Activated T-cell treated with anti-CD3 and anti-CD28 coated beads for 1 hour (primary cell): ENCODE data around the gene ZNF800.
"Not testable (repeated sequence)": the region's sequence is repeated elsewhere in the genome, so short reads cannot be mapped to it uniquely, and the experiment has no call there.

Experiments used
- DNase-seq: peaks from one replicate; pipeline ENCODE4 v3.0.0-alpha.2; 2020; ENCODE audit warnings: low read depth

Gene ZNF800, protein sequence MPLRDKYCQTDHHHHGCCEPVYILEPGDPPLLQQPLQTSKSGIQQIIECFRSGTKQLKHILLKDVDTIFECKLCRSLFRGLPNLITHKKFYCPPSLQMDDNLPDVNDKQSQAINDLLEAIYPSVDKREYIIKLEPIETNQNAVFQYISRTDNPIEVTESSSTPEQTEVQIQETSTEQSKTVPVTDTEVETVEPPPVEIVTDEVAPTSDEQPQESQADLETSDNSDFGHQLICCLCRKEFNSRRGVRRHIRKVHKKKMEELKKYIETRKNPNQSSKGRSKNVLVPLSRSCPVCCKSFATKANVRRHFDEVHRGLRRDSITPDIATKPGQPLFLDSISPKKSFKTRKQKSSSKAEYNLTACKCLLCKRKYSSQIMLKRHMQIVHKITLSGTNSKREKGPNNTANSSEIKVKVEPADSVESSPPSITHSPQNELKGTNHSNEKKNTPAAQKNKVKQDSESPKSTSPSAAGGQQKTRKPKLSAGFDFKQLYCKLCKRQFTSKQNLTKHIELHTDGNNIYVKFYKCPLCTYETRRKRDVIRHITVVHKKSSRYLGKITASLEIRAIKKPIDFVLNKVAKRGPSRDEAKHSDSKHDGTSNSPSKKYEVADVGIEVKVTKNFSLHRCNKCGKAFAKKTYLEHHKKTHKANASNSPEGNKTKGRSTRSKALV

DNA sequence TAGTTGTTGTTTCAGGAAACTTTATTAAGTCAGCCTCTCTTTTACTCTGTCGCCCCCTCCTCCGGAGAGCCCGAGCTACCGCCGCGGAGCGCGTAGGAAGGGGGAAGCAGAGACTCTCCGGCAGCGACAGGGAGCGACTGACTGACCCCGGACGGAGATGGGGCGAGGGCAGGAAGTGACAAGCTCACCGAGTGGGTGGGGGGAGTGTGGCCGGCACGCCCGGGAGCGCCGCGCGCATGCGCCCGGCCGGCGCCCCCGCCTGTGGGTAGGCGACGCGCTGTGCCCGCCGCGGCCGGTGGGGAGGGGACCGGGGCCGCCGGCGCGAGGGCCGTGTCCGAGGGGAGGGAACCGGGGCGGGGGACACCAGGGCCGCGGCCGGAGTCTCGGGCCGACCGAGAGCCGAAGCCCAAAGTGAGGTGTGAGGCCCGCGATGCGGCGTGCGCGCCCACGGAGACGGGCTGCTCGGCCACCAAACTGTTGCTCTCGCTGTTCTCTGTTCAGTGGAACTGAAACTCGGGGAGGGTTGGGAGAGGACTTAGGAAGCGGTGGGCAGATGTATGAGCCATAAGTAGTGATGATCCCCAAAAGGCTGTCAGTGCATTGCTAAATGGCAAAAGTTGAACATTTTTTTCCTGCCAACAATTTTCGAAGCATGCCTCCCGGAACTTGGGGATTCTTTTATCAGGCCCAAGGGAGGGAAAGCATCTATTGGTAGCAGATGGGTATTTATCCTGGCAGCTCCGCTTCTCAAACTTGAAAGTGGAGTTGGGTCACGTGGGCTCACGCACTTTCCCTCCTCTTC, at the start of gene ZNF800:
Gene ZNF800 (minus strand): TSS at position 143 of the 802 bp plus-strand sequence. CDS start 1,151 bp downstream, outside the sequence.
- DNase-seq: peak; percentile 77

DNA sequence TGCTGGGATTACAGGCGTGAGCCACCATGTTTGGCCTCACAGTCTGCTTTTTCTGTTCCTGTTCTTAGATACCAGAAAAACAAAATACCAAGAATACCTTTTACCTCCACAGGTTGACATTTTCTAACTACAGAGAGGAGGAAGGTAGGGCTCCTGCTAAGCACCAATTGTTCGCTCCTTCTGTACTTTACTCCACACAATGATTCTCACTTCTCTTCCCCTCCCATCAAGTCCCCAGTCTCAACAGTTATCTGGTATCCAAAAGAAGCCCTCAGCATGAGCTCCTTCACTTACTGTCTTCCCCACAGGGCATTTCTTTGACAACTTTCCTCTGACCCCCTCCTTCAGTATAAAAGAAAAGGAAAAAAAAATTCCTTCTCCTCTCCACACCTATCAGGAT, 47.7 kb upstream of the ZNF800 start:
- DNase-seq: no peak

DNA sequence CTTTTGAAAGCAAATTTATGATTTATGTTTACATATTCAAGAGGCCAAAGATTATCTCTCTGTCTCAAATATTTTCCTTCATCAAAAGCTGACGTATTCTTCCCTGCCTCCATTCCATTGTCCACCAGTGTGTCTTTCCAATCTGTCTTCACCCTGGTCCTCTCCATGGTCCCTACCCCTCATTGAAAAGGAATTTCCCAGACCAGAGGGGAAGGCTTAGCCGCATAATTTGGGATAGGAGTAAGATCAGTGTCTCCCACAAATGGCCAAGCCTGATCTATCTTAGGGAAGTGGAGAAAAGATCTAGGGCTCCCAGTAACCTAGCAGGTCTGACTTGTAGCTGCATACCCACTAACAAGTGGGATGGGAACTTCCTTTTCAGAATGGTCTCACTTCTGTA, 46.3 kb upstream of the ZNF800 start:
- DNase-seq: no peak

DNA sequence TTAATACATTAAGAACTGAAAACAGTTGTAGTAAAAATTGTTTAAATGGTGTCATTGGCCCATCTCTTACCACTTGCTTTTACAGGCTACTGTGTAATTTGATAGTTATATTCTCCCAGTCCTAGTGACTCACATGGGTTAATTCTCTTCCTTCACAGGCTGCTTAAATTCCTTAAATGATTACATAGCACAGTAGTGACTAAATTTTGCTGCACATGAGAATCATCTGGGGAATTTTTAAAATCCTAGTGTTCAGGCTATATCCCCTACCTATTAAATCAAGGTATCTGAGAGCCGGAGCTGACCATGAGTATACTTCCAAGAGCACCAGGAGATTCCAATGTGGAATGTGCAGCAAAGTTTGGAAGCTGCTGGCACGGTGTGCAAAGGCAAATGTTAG, 45.3 kb upstream of the ZNF800 start:
- no peak for DNase-seq

DNA sequence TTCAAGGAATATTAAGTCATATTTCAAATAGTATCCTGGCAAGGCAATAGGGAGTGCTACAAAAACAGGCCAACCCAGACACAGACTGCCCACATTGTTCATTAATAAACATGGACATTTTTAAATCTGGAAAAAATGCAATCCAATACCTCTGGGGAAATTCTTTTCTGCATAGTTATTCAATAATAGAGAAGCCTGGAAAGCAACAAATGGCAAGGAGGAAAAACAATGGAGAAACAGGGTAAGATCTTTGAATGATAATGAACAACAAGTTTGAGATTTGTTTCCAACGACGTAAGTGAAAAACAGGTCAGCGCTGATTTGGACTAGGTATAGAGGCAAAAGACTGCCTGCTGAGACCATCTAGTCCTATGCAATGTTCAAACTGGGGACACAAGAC, 44.7 kb upstream of the ZNF800 start:
- DNase-seq: no peak

DNA sequence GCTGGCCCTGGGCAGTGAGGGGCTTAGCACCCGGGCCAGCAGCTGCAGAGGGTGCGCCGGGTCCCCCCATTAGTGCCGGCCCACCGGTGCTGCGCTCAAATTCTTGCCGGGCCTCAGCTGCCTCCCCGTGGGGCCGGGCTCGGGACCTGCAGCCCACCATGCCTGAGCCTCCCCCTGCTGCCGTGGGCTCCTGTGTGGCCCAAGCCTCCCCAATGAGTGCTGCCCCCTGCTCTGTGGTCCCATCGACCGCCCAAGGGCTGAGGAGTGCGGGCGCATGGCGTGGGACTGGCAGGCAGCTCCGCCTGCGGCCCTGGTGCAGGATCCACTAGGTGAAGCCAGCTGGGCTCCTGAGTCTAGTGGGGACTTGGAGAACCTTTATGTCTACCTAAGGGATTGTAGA, 36.8 kb upstream of the ZNF800 start:
- DNase-seq: not testable (repeated sequence)

DNA sequence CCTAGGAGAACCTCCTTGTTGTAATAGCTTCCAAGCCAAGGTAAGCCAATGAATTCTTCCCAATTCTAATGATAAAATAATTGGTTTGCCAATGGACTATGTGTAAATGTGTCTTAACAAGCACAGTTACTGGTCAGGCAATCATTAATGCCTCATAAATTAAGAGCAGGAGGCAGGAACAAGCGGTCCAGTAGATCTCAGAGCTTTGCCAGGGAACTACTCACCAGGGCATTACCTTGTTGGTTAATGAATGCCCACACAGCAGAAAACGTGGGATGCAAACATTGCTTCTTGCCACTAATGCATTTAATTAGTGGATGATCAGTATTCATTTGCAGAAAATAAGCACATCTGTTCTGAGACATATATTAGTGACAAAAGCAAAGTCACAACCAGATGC, 26.7 kb upstream of the ZNF800 start:
- no peak for DNase-seq

DNA sequence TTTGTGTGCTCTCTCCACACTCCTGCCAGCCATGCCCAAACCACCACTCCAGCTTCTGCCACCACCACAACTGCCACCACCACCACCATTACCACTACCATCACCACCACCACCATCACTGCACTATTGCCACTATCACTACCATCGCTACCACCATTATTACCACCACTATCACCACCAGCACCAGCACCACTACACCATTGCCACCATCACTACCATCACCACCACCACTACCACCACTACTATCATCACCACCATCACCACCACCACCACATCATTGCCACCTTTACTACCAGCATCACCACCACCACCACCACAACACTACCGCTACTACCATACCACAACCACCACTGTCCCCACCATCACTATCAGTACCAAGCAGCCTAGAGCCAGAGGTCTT, 26.0 kb upstream of the ZNF800 start:
- no peak for DNase-seq

DNA sequence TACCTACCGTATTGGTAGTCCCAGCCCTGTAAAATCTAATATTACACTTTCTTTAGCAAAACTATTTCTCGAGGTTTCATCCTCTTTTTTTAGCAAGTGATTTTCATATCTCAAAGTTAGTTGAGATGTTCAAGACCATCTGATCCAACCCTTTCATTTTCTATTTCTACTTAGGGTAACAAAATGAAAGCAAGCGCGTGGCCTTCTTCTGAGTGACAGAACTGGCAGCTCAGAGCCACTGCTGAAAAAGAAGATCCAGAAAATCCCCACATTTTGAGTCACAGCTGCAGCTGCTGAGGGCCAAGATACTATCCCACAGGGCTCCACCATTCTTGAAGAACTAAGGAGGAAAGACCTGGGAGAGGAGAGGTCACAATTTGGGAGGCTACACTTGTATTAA, 24.8 kb upstream of the ZNF800 start:
- DNase-seq: no peak

DNA sequence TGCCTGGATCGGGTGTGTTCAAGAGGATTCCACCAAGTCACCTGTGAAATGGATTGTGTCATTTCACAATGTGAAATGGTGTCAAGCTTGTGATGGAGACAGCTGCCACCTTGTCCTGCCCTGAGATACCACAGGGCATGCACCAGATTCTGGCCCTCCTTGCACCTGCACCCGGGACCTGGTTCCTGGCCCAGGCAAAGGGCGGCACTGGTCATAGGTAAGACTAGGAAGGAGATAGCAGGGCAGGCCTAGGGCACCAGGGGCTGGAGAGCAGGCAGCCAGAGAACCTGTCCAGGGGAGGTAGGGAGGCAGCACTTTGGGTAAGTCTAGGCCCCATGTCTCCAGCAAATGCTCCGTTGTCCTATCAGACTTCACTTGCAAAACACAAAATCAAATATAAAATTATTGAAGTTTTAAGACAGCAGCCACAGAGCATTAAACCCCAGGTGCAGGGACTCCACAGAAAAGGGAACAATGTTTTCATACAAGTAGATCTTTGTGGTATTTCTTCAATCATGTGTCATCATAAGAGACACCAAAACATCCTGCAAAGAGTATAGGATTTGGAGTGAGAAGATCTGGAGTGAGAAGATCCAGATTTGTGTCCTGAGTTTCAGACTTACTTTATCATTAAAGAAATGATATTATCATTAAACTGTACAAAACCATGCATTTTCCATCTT, 22.7 kb upstream of the ZNF800 start:
- DNase-seq: no peak

DNA sequence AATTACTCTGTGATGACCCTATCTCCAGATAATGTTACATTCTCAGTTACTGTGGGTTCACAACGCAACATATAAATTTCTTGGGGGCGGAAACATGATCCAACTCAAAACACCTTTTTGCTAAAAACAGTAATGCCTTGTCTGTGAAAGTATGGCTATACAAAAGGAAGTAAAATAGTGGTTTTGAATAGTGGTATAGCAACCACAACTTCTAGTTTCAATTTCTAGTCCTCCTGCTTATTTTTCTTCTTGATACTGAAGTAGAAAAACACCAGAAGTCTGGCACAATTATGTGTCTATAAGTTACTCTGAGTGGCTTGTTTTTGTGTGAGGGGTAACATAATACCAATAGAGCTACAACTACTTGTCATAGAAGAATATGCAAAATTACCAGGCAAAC, 21.5 kb upstream of the ZNF800 start:
- no peak for DNase-seq

DNA sequence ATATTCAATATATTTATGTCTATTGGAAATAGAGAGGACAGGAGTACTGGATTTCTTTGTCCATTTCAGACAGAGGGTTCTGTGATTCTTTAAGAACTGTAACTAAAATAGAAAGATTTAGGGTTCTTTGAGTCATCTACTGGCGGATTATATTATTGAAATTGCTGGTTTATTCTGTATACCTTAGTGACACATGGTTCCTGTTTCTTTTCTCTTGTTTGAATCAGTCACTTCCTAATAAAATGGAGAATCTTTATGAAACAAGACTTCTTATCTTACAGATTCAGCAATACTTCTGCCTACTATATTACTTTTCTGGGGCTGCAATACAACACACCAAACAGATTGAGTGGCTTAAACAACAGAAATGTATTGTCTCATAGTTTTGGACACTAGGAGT, 20.8 kb upstream of the ZNF800 start:
- no peak for DNase-seq

DNA sequence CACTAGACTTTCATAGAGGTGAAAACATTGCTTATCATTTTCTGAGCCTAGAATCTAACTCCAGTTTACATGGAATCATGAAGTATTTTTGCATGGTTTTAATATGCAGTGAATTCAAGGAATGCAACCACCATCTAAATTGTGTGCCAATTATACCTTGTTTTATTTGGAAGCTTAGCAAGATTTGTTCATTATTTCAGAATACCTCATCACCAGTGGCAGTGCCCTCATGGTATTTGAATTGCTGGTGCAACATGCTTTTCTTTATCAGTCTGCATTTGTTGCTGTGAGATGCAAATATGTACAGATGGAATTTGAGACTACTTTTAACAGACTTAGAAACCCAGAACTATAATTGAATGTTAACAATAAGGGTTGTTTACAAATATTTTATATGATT, 18.7 kb upstream of the ZNF800 start:
- no peak for DNase-seq

DNA sequence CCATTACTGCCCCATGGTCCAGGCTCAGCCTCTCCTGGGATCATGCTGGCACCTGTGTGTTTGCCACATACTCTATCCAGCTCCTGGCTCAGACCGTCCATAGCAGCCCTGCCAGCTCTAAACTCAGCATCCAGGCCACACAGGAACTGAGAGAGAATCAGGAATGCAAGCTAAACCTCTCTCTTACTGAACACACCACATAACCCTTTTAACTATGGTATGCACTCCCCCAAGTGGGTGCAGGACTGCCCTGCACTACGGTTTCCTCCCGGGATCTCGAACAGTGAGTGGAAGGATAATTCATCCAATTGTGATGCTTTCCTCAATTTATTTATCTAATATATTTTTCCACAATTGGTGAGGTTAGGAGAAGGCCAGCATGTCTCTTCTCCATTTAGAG, 17.1 kb upstream of the ZNF800 start:
- DNase-seq: no peak

DNA sequence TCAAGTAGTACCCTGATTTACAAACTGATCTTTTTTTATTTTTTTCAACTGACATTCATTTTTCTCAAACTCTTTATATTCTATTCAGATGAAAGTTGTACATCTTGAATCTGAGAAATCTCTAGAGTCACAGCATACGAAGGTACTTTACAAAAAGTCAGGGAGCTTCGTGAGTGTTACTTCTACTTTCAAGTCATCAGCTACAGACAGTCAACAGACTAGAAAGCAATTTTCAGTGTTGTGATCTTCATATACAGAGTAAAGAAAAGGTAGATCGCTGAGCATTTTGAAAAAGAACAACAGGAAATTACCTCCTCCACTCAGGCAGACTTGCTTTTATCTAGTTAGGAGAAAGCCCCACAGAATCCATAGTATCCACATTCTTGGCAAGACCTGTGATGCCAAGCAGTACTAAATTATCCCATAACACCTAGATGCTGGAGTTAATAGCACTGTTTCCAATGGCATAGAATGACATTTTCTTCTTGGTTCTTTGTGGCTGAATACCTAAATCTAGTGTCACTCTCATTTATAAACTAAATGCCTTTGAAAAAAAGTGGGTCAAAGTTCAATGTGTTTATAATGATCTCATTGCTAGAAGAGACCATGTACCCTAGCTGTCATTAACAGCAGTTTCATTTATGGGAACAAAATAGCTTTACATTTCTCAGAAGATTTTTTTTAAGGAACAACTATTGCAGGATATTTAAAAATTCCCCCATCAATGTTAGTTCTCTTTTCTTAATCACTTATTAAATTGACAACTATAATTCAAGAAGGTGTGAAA, 12.0 kb upstream of the ZNF800 start:
- no peak for DNase-seq

DNA sequence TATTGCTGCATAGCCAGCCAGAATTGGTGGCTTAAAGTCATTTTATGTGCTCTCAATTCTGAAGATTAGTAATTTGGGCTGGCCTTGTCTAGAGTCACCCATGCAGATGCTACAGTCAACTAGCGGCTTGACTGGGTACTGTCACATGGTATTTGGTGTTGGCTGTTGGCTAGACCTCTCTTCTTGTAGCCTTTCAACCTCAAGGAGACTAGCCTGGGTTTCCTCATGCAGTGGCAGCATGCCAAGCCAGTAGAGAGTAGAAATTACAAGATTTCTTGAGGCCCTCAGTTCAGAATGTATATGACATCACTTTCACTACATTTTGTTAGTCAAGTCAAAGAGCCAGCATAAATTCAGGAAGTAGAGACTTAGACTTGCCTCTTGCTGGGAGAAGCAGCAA, 3.7 kb upstream of the ZNF800 start:
- DNase-seq: no peak

DNA sequence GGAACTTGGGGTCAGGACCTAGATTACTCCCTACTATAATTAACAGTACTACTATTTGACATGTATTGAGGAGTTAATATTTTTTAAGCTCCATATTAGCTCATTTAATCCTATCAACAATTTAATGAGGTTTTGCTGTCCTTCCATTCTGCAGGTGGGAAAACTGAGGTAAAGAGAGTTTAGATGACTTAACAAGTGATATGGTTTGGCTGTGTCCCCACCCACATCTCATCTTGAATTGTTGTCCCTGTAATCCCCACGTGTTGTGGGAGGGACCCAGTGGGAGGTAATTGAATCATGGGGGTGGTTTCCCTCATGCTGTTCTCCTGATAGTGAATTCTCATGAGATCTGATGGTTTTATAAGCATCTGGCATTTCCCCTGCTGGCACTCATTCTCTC, 2.6 kb upstream of the ZNF800 start:
- DNase-seq: not testable (repeated sequence)

DNA sequence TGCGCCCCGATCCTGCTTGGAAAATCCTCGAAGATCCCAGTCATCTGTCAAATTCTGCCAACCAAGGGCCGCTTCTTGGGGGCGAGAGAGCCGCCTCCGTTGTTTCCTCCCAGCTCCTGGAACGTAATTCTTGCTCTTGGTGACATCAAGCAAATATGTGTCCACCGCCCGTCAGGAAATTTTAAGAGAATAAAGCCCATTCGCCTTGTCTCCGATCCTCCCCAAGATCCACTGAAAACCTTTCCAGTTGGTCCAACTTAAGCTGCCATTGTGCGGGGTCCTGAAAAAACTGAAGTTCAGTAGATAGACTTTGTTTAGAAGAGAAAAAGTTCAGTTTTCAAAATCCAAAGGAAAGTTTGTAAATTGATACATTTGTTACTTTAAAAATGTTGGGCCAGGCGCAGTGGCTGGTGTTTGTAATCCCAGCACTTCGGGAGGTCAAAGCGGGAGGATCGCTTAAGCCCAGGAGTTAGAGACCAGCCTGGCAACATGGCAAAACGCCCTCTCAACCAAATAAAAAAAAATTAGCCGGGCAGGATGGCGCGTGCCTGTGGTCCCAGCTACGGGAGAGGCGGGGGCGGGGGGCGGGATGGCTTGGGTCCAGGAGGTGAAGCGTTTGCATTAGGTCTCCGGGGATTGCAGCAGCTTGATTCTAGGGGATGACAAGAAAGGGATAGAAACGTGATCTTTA, 1.0 kb upstream of the ZNF800 start:
- no peak for DNase-seq

DNA sequence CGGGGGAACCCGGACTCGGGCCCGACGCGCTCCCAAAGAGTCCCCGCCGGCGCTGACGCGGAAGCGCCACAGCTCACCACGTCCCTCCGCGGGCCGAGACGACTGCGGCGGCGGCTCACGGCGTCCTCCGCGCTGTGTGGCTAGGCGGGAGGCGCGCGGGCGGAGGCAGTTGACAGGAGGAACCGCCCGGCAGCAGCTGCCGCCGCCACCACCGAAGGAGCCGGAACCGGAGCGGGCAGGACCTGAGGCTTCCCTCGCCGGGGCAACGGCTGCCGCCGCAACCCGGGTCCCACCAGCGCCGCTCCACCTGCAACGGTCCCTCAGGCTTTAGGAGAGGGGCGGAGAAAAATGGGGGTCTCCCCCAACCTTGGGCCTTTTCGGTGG, 334 bp downstream of the ZNF800 start:
- peak; percentile 53 for DNase-seq

DNA sequence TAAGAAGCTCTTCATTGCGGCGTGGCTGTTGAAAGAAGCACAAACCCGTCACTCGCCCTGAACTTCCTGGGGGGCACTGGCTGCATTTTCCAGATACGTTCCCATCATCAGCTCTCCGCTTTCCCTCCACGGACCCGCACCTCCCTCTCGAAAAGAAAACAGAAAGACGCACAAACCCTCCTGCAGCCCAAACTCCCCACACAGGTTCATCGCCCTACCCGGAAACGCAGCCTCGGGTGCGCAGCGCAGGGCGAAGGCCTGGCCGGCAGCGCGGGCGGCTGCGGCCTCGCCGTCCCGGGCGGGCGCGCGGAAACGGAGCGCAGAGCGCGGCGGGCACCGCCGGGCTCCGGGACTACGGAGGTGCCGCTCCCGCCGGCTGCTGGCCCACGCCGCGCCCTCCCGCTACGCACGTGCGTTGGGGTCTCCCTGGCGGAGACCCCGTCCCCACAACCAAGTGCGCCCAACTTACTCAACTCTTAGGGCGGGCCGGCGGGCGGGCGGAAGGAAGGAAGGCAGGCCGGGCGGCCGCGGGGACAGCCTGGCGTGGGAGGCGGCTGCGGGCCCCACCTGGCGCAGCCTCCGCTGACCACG, 822 bp downstream of the ZNF800 start:
- DNase-seq: peak; percentile 30
